Fibroblast of skin of back (primary cell): ENCODE results near the gene ZNF786. TPM values are rescaled to one million over a fixed set of nuclear protein-coding genes. Genes with fewer than 3 reads are reported as not detected.
"Not testable (repeated sequence)": the region's sequence is repeated elsewhere in the genome, so short reads cannot be mapped to it uniquely, and the experiment has no call there.

Experiments
- DNase-seq: peaks from one replicate; pipeline ENCODE4 v3.0.0-alpha.2; 2013
- polyA plus RNA-seq, 2 experiments: library from polyadenylated mRNA; unstranded; fragments of 120-200 nt; gene quantifications; one replicate each; pipeline ENCODE4 v1.2.1, GENCODE V29; 2013; ENCODE audit not compliant: insufficient read length in 2 of 2

Gene ZNF786
- 3.7 TPM for polyA plus RNA-seq (2013, experiment 1 of 2; ENCODE audit: insufficient read length)
- polyA plus RNA-seq (2013, experiment 2 of 2; ENCODE audit: insufficient read length), result 2.9 TPM

GRCh38 chr7:149090397-149091195, at the start of gene ZNF786:
Gene ZNF786, minus strand, starts transcription at chr7:149090718. Its CDS starts 78 bp downstream, at chr7:149090640.
- peak; percentile 87 for DNase-seq

- DNase-seq, result no peak
These were observed 45.6 kb upstream of the ZNF786 start for GRCh38 chr7:149136118-149136517.

GRCh38 chr7:149133028-149133710, 42.7 kb upstream of the ZNF786 start:
- no peak for DNase-seq

- no peak for DNase-seq
These were observed 40.2 kb upstream of the ZNF786 start for GRCh38 chr7:149130572-149131198.

- peak; percentile 49 for DNase-seq
These were observed 36.2 kb upstream of the ZNF786 start for GRCh38 chr7:149126662-149127266.

- peak; percentile 89 for DNase-seq
These were observed 35.5 kb upstream of the ZNF786 start, which contains the start of gene ZNF425 for GRCh38 chr7:149125863-149126661. Gene ZNF425, minus strand, starts transcription at chr7:149126324. Its CDS starts 111 bp downstream, at chr7:149126213.

- no peak for DNase-seq
These were observed 34.8 kb upstream of the ZNF786 start for GRCh38 chr7:149125189-149125862.

GRCh38 chr7:149109969-149110368, 19.5 kb upstream of the ZNF786 start:
- DNase-seq, result no peak

- no peak for DNase-seq
These were observed 14.2 kb upstream of the ZNF786 start for GRCh38 chr7:149104749-149105148.

- DNase-seq, result no peak
These were observed 13.7 kb upstream of the ZNF786 start for GRCh38 chr7:149104214-149104613.

- no peak for DNase-seq
These were observed 12.9 kb upstream of the ZNF786 start for GRCh38 chr7:149103424-149103823.

GRCh38 chr7:149102666-149103065, 12.1 kb upstream of the ZNF786 start:
- no peak for DNase-seq

- no peak for DNase-seq
These were observed 10.3 kb upstream of the ZNF786 start for GRCh38 chr7:149100821-149101220.

GRCh38 chr7:149099058-149099457, 8.5 kb upstream of the ZNF786 start:
- no peak for DNase-seq

- DNase-seq, result peak; percentile 35
These were observed 6.6 kb upstream of the ZNF786 start for GRCh38 chr7:149097088-149097487.

- no peak for DNase-seq
These were observed 2.7 kb upstream of the ZNF786 start for GRCh38 chr7:149093228-149093627.

- DNase-seq, result not testable (repeated sequence)
These were observed 1.7 kb upstream of the ZNF786 start for GRCh38 chr7:149092244-149092643.

GRCh38 chr7:149087376-149087775, 3.1 kb downstream of the ZNF786 start:
- no peak for DNase-seq

GRCh38 chr7:149085866-149086265, 4.7 kb downstream of the ZNF786 start:
- DNase-seq, result no peak

- DNase-seq, result no peak
These were observed 6.1 kb downstream of the ZNF786 start for GRCh38 chr7:149084407-149084806.

- DNase-seq, result peak; percentile 10
These were observed 8.6 kb downstream of the ZNF786 start for GRCh38 chr7:149081914-149082313.
